ENCODE measurements around the gene SPATA2. TPM values are rescaled to one million over a fixed set of nuclear protein-coding genes. Genes with fewer than 3 reads are reported as not detected.

The SPATA2 gene
- polyA plus RNA-seq, 4 donors, result 8.8 to 12.1 (median 10.8) TPM

DNA sequence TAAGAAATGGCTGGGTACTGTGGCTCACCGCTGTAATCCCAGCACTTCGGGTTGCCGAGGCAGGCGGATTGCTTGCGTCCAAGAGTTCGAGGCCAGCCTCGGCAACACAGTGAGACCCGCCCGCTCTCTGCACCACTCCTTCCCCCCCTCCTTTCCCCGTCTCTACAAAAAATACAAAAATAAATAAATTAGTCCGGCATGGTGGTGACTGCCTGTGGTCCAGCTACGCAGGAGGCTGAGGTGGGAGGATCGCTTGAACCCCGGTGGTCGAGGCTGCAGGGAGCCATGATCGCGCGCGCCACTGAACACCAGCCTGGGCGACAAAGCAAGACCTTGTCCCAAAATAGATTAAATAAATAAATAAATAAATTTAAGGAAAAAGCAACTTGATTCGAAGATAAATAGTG, 20.4 kb upstream of the SPATA2 start:
- no peak for DNase-seq (ENCODE audit: low read depth in 4 of 4, low spot score in 2 of 4)

DNA sequence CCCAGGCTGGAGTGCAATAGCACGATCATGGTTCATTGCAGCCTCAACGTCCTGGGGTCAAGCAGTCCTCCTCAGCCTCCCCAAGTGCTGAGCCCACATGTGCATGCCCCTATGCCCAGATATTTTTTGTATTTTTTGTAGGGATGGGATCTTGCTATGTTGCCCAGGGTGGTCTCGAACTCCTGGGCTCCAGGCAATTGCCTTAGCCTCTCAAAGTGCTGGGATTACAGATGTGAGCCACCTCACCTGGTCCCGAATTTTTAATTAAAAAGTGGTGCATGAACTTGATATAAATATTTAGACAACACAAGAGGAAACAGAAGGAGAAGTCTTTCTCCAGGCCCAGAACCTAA, 13.8 kb upstream of the SPATA2 start:
- DNase-seq (ENCODE audit: low read depth in 4 of 4, low spot score in 2 of 4), result no peak

DNA sequence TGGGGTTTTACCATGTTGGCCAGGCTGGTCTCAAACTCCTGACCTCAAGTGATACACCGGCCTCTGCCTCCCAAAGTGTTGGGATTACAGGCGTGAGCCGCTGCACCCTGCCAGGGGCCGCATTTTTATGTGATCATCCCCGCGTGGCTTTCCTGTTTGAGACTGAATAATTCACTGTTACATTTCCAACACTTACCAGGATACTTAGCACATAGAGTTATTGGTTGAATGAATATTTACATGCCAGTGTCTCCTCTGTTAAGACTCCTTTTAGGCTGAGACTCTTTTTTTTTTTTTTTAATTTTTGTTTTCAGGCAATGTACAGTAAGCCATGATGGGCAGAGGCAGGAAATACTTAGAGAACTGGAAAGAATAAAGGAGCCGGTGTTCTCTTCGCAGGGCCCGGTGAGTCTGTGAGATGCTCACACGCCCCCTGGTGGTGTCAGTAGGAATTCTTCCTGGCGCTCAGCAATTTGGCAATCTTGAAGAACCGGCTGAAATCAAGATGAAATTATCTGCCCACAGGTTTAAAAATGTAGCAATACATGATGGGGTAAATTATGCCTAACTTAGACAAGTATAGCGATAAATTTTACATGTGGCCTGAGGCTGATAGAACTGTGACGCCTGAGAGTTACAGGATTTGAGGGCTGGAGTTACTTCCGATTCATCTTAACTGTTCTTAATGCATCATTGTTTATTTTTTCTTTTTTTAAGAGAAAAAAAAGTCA, 13.2 kb upstream of the SPATA2 start:
- DNase-seq (ENCODE audit: low read depth in 4 of 4, low spot score in 2 of 4), result no peak

DNA sequence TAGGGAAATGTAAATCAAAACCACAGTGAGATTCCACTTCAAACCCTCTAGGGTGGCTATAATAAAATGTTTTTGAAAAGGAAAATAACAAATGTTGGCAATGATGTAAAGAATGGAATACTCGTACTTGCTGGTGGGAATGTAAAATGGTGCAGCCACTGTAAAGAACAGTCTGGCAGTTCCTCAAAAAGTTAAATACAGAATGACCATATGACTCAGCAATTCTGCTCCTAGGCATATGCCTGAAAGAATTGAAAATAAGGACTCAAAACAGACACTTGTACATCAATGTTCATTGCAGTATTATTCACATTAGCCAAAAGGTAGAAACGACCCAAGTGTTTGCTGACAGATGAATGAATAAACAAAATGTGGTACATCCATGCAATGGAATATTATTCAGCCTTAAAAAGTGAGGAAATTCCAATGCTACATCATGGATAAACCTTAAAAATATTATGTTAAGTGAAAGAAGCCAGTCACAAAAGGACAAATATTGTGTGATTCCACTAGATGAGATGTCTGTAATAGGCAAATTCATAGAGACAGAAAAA, 10.6 kb upstream of the SPATA2 start:
- no peak for DNase-seq (ENCODE audit: low read depth in 4 of 4, low spot score in 2 of 4)

GRCh38 chr20:49924247-49924646, 8.9 kb upstream of the SPATA2 start:
- DNase-seq (ENCODE audit: low read depth in 4 of 4, low spot score in 2 of 4), result no peak

- no peak for DNase-seq (ENCODE audit: low read depth in 4 of 4, low spot score in 2 of 4)
Measured at GRCh38 chr20:49919461-49919860, 4.1 kb upstream of the SPATA2 start.

- DNase-seq (ENCODE audit: low read depth in 4 of 4, low spot score in 2 of 4), result no peak
Measured at GRCh38 chr20:49919009-49919408, 3.7 kb upstream of the SPATA2 start.

GRCh38 chr20:49918446-49918845, 3.1 kb upstream of the SPATA2 start:
- DNase-seq (ENCODE audit: low read depth in 4 of 4, low spot score in 2 of 4), result no peak

DNA sequence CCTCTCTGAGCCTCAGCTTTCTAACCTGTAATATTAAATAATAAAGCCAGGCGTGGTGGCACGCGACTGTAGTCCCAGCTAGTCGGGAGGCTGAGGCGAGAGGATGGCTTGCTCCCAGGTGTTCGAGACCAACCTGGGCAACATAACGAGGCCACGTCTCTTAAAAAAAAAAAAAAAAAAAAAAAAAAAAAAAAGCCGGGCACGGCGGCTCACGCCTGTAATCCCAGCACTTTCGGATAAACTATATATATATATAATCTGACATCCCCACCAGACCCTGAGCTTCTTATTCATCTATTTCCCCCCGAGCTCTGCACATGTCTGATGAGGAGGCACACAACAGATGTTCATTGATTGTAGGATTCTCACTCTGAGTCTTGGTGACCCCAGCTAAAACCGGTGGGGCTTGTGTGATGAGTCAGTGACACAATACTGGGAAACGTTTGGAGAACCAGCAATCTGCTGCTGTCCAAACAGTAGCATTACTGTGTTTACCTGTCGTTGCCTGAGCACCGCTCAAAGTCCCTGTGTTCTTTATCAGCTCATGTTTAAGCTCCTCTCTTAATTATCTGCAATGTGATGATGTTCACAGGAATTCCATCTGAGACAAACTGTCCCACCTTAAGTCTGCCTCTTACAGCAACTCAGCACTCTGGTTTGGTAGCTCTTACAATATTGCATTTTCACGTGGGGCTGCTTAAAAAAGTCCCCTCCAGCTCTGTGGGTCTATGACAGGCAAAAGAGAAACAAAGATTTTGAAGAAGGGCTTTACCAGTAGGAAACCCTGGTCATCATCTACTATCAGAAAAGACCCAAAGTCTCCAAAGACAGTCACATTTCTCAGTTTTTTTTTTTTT, 1.0 kb upstream of the SPATA2 start:
- DNase-seq (ENCODE audit: low read depth in 4 of 4, low spot score in 2 of 4), result no peak

DNA sequence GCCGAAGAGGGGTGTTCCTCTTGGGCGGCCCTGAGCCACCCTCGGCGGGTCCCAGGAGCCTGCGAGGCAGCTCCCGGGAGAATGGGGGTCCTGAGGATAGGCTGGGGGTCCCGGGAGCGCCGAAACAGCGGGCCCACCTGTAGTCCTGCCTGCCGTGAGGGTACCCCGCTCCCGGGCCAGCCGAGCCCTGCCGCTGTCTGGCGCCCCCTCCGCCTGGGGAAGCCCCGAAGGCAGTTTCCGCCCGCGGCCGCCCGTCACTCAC, 280 bp downstream of the SPATA2 start:
- DNase-seq (ENCODE audit: low read depth in 4 of 4, low spot score in 2 of 4), result no peak

GRCh38 chr20:49914310-49915117, 815 bp downstream of the SPATA2 start:
- DNase-seq (ENCODE audit: low read depth in 4 of 4, low spot score in 2 of 4), result no peak

DNA sequence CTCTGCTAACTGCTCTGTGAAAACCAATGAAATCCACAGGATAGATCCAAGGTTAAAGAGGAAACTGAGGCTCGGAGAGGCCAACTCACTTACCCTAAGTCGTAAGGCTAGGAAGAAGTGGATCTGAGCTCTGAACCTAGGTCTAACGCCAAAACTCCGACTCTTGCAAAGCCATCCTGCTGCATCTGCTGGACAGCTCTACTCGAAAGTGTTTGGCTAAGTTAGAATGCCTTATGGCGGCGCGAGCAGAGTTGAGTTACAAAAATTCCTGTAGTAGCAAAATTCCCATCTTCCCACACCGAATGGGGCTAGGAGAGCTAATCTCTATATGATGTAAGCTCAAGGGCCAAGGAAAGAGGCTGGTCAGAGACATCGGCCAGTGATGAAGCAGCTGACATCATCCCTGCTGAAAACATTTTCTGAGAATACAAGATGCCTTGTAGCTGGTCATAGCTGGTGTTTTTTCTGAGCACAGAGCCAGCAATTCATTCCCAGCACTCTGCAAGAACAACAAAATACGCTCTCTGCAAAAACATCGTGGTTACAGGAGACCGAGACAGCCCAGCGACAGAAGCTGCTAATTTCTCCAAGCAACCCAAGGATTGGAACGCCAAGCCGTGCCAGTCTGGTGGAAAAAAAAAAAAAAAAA, 1.8 kb downstream of the SPATA2 start:
- DNase-seq (ENCODE audit: low read depth in 4 of 4, low spot score in 2 of 4), result no peak

GRCh38 chr20:49910340-49910706, 5.0 kb downstream of the SPATA2 start:
- no peak for DNase-seq (ENCODE audit: low read depth in 4 of 4, low spot score in 2 of 4)

GRCh38 chr20:49909499-49910339, 5.6 kb downstream of the SPATA2 start:
- no peak for DNase-seq (ENCODE audit: low read depth in 4 of 4, low spot score in 2 of 4)

GRCh38 chr20:49908258-49908565, 7.1 kb downstream of the SPATA2 start:
- no peak for DNase-seq (ENCODE audit: low read depth in 4 of 4, low spot score in 2 of 4)

GRCh38 chr20:49907405-49908257, 7.7 kb downstream of the SPATA2 start:
- no peak for DNase-seq (ENCODE audit: low read depth in 4 of 4, low spot score in 2 of 4)

DNA sequence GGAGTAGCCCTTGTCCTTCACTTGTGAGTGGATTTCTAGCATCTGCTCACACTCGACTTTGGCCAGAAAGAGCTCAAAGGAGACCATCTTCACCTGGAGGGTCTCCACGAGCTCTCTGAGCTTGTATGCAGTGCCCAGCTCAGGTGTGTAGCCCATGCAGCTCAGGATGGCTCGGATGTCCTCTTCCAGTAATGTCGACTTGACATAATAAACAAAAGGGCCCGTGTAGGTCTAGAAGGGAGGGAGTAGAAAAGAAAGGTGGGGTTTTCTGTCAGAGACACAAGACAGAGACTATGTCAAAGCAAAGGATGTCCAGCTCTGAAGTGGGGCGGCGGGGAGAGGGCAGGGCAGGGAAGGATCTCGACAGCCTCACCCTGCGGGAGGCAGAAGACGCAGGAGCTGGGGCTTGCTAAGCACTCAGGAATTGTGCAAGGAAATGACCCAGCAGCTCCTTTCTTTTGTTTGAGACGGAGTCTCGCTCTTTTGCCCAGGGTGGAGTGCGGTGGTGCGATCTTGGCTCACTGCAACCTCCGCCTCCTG, 8.6 kb downstream of the SPATA2 start:
- DNase-seq (ENCODE audit: low read depth in 4 of 4, low spot score in 2 of 4), result no peak

- no peak for DNase-seq (ENCODE audit: low read depth in 4 of 4, low spot score in 2 of 4)
Measured at GRCh38 chr20:49906101-49906604, 9.2 kb downstream of the SPATA2 start.

All from left renal cortex interstitium (tissue), 4 donors.